DND-41 (cell line): ENCODE results near the gene ANXA3.
A peak's percentile ranks its signal among the peaks of the same experiment; 100 is the strongest.

Experiments used
- ATAC-seq: fragments of 200-7000 bp; cut with Tn5 transposase; 3 replicates; pipeline ENCODE4 v1.9.1; 2021; ENCODE audit warnings: low read depth; ENCODE audit not compliant: insufficient read depth
- DNase-seq: peaks from one replicate; pipeline ENCODE4 v3.0.0-alpha.2; 2020
- H2AFZ ChIP-seq: 2 replicates; pipeline ENCODE4 v1.6.0; 2012; ENCODE audit warnings: low read depth, low read length
- H3K27ac ChIP-seq: 2 replicates; pipeline ENCODE4 v1.5.1; 2012; ENCODE audit warnings: low read length, inconsistent platforms
- H3K27me3 ChIP-seq: fragments of 200-600 bp; sonication (generic); 2 replicates; pipeline ENCODE4 v1.6.0; 2012; ENCODE audit warnings: low read length, mild to moderate bottlenecking, inconsistent platforms; ENCODE audit not compliant: insufficient read depth, poor library complexity
- H3K36me3 ChIP-seq: 2 replicates; pipeline ENCODE4 v1.5.1; 2012; ENCODE audit warnings: low read length, inconsistent platforms; ENCODE audit not compliant: insufficient read depth
- H3K4me1 ChIP-seq: 2 replicates; pipeline ENCODE4 v1.5.1; 2012; ENCODE audit warnings: mild to moderate bottlenecking, low read length; ENCODE audit not compliant: insufficient read depth
- H3K4me2 ChIP-seq: 2 replicates; pipeline ENCODE4 v1.6.0; 2012; ENCODE audit warnings: mild to moderate bottlenecking, moderate library complexity, low read length, inconsistent platforms; ENCODE audit not compliant: insufficient read depth
- H3K4me3 ChIP-seq, 2 experiments: fragments of 200-600 bp in 1 of 2; shearing (Covaris generic) in 1 of 2; 2 replicates each; pipeline ENCODE4 v1.5.1; 2012 to 2016; ENCODE audit warnings: inconsistent platforms in 2 of 2, low read length in 2 of 2, mild to moderate bottlenecking in 2 of 2, low read depth in 1 of 2, moderate library complexity in 1 of 2
- H3K79me2 ChIP-seq: 2 replicates; pipeline ENCODE4 v1.6.0; 2012; ENCODE audit warnings: low read length, inconsistent platforms; ENCODE audit not compliant: insufficient read depth
- H3K9ac ChIP-seq: 2 replicates; pipeline ENCODE4 v1.6.0; 2012; ENCODE audit warnings: low read depth, mild to moderate bottlenecking, inconsistent platforms, low read length, moderate library complexity
- H3K9me3 ChIP-seq: 2 replicates; pipeline ENCODE4 v1.5.1; 2012; ENCODE audit warnings: low read length, moderate library complexity, mild to moderate bottlenecking, inconsistent platforms; ENCODE audit not compliant: insufficient read depth, severe bottlenecking
- H4K20me1 ChIP-seq: 2 replicates; pipeline ENCODE4 v1.6.0; 2012; ENCODE audit warnings: low read length; ENCODE audit not compliant: insufficient read depth
- EZH2 ChIP-seq: IDR thresholded peaks from 3 replicates; pipeline ENCODE4 v1.6.1; 2012; ENCODE audit warnings: borderline replicate concordance, low read depth, mild to moderate bottlenecking, moderate library complexity, low read length, inconsistent platforms; ENCODE audit not compliant: severe bottlenecking
- TF ChIP-seq, protein P1 (sequence below): IDR thresholded peaks from 2 replicates; pipeline ENCODE4 v1.5.1; 2012; ENCODE audit warnings: borderline replicate concordance, low read length, moderate library complexity, mild to moderate bottlenecking; ENCODE audit not compliant: poor library complexity, severe bottlenecking; ENCODE audit errors: extremely low read depth

ANXA3 gene

DNA sequence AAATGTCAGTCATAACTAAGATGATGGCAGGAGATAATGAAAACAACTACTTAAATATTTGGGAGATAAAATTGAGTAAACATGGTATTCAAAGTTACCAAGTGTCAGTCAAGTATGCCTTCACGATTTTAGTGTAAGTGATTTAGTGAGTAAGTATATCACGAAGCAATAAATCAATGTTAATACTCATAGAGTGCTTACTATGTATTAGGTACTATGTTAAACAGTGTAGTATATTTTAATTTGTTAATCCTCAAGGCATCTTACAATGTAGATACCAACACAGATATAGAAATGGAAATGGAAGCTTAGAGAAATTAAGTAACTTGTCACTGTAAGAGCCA, 59.6 kb downstream of the ANXA3 start:
- no peaks in the 10 kb centered on the region for H3K79me2 ChIP-seq
- H3K4me2 ChIP-seq, result peak overlapping the region; percentile 37; the same call in 1 of the 2 replicates
- peak overlapping the region; percentile 25; the same call in 1 of the 2 replicates for H3K9ac ChIP-seq
- no peak for DNase-seq
- TF ChIP-seq EZH2, result no peak
- TF ChIP-seq, protein P1, sequence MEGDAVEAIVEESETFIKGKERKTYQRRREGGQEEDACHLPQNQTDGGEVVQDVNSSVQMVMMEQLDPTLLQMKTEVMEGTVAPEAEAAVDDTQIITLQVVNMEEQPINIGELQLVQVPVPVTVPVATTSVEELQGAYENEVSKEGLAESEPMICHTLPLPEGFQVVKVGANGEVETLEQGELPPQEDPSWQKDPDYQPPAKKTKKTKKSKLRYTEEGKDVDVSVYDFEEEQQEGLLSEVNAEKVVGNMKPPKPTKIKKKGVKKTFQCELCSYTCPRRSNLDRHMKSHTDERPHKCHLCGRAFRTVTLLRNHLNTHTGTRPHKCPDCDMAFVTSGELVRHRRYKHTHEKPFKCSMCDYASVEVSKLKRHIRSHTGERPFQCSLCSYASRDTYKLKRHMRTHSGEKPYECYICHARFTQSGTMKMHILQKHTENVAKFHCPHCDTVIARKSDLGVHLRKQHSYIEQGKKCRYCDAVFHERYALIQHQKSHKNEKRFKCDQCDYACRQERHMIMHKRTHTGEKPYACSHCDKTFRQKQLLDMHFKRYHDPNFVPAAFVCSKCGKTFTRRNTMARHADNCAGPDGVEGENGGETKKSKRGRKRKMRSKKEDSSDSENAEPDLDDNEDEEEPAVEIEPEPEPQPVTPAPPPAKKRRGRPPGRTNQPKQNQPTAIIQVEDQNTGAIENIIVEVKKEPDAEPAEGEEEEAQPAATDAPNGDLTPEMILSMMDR, result no peak
- H4K20me1 ChIP-seq, result no peaks in the 10 kb centered on the region
- H2AFZ ChIP-seq, result no peak overlapping the region
- H3K9me3 ChIP-seq, result no peaks in the 10 kb centered on the region
- no peak overlapping the region for H3K4me3 ChIP-seq
- no peaks in the 10 kb centered on the region for H3K27me3 ChIP-seq
- H3K27ac ChIP-seq, result peak overlapping the region; percentile 84
- H3K36me3 ChIP-seq, result no peaks in the 10 kb centered on the region
- ATAC-seq, result no peak
- peaks cover 75% of the 10 kb centered on the region for H3K4me1 ChIP-seq

DNA sequence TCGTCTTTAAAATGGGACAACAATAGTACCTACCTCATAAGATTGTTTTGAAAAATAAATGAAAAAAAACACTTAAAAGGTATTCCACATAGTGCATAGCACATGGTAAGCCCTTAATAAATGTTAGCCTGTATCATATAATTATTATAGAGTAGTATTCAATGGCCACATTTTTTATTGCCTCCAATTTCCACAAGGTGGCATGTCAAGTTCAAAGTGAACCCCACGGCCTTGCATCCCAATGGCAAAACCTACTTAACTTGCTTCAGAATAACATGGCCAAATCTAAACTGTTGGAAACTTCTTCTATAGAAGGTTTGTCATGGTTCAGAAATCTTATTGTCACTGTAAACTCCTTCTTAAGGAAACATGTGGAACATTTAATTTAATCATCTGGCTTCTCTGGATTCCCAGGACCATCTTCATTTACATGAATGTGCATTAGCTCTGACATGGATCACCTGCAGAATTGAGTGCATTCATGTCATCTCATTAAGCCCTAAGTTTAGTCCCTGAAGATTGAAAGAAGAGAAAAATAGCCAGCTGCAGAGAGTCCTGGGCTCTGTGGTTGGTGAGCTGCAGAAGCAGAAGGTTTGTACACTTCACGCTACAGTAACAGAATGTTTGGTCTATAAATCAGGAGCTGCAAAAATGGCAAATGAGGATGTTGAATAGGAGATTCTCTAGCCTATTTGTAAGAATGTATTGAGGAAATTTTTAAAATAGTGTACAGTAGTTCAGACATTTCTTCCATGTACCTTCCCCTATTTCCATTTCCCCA, 61.0 kb downstream of the ANXA3 start:
- no peak overlapping the region for H3K9ac ChIP-seq
- H3K27me3 ChIP-seq, result no peaks in the 10 kb centered on the region
- H3K4me3 ChIP-seq, result no peak overlapping the region
- H3K4me1 ChIP-seq, result peaks cover 80% of the 10 kb centered on the region
- no peak overlapping the region for H2AFZ ChIP-seq
- H3K9me3 ChIP-seq, result no peaks in the 10 kb centered on the region
- no peaks in the 10 kb centered on the region for H3K36me3 ChIP-seq
- no peaks in the 10 kb centered on the region for H3K79me2 ChIP-seq
- no peak for TF ChIP-seq EZH2
- TF ChIP-seq, protein P1, result peak; percentile 65
- no peak overlapping the region for H3K4me2 ChIP-seq
- ATAC-seq, result no peak
- H4K20me1 ChIP-seq, result no peaks in the 10 kb centered on the region
- peak overlapping the region; percentile 77 for H3K27ac ChIP-seq
- DNase-seq, result peak; percentile 37

DNA sequence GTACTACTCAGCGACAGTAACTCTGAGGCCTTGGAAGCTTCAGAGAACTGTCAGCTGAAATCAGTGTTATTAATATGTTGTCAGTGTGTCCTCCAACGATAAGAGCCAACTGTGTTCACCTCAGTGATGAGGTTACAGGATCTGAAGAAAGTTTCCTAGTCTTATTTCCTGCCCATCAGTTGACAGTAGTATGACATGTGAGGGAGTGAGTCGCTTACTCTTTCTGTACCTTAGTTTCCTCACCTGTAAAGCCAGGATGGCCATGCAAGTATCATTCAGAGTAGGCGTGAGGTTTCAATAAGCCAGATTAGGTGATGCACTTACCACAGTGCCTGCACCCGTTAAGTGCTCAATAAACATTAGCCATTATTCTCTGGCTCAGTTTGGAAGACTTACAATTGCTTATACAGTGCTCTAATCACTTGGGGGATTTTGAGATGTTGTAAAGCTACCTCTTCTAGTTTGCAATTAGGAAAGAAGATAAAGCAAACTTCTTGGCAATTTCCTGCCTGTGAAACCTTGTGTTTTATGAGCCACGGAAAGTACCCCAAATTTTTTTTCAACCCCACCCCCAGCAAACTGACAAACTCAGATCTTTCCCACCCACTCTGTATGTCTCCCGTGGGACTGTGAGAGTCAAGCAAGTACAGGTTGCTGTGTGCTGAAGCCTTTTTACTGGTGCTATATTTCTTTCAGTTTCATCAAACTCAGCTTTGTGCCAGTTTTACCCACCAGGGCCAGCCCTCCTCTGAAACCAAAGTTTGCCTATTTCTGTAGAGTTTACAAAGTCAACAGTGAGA, 62.2 kb downstream of the ANXA3 start:
- peaks cover 79% of the 10 kb centered on the region for H3K4me1 ChIP-seq
- peak overlapping the region; percentile 44 for H2AFZ ChIP-seq
- no peaks in the 10 kb centered on the region for H3K9me3 ChIP-seq
- H3K27me3 ChIP-seq, result no peaks in the 10 kb centered on the region
- H4K20me1 ChIP-seq, result no peaks in the 10 kb centered on the region
- H3K4me3 ChIP-seq, result no peak overlapping the region
- no peaks in the 10 kb centered on the region for H3K79me2 ChIP-seq
- TF ChIP-seq, protein P1, result no peak
- no peak for TF ChIP-seq EZH2
- H3K9ac ChIP-seq, result peak overlapping the region; percentile 27
- DNase-seq (peak; percentile 48), ATAC-seq (peak; percentile 25; the same call in 2 of the 3 replicates)
- peak overlapping the region; percentile 26; the same call in 1 of the 2 replicates for H3K4me2 ChIP-seq
- H3K36me3 ChIP-seq, result no peaks in the 10 kb centered on the region
- peak overlapping the region; percentile 77 for H3K27ac ChIP-seq
